HEK293T (cell line): ENCODE measurements around the gene CLCN7.

ENCODE experiments used
- CTCF ChIA-PET: fragments of 350-600 bp; formaldehyde crosslinking; extraction: SDS; loops from one replicate; lab custom pipeline; 2021; ENCODE audit warnings: antibody characterized with exemption, inconsistent platforms; lab: Yijun Ruan, JAX
- POLR2A ChIA-PET: fragments of 350-600 bp; formaldehyde crosslinking; extraction: SDS; loops from one replicate; lab custom pipeline; 2020; ENCODE audit warnings: antibody characterized with exemption, inconsistent platforms; lab: Yijun Ruan, JAX
- DNase-seq: peaks from one replicate; pipeline ENCODE4 v3.0.0; 2012; ENCODE audit warnings: mixed read lengths; ENCODE audit errors: extremely low spot score
- ARNT ChIP-seq: fragments of 450-650 bp; IDR thresholded peaks from 2 replicates; pipeline ENCODE4 v1.6.1; 2017; ENCODE audit warnings: mild to moderate bottlenecking
- BHLHE40 ChIP-seq: fragments of 450-650 bp; IDR thresholded peaks from 2 replicates; pipeline ENCODE4 v1.6.1; 2016; ENCODE audit warnings: mild to moderate bottlenecking, moderate library complexity, borderline replicate concordance
- CTBP1 ChIP-seq: fragments of 450-650 bp; IDR thresholded peaks from 2 replicates; pipeline ENCODE4 v1.6.1; 2016; ENCODE audit warnings: borderline replicate concordance
- ELF4 ChIP-seq: fragments of 450-650 bp; IDR thresholded peaks from 2 replicates; pipeline ENCODE4 v1.6.1; 2017; ENCODE audit warnings: antibody characterized with exemption
- FOXA1 ChIP-seq: fragments of 450-650 bp; IDR thresholded peaks from 2 replicates; pipeline ENCODE4 v1.6.1; 2016; ENCODE audit warnings: mild to moderate bottlenecking
- FOXK2 ChIP-seq: fragments of 450-650 bp; IDR thresholded peaks from 2 replicates; pipeline ENCODE4 v1.6.1; 2016; ENCODE audit warnings: mild to moderate bottlenecking
- FOXM1 ChIP-seq: fragments of 450-650 bp; IDR thresholded peaks from 2 replicates; pipeline ENCODE4 v1.6.1; 2017; ENCODE audit warnings: mild to moderate bottlenecking, borderline replicate concordance
- HDGF ChIP-seq: fragments of 450-650 bp; IDR thresholded peaks from 2 replicates; pipeline ENCODE4 v1.6.1; 2017; ENCODE audit warnings: antibody characterized with exemption, borderline replicate concordance
- L3MBTL2 ChIP-seq: fragments of 450-650 bp; conservative IDR thresholded peaks from 2 replicates; pipeline ENCODE4 v1.6.1; 2016; ENCODE audit warnings: mild to moderate bottlenecking
- LEF1 ChIP-seq: fragments of 450-650 bp; IDR thresholded peaks from 2 replicates; pipeline ENCODE4 v1.6.1; 2017; ENCODE audit warnings: mild to moderate bottlenecking, borderline replicate concordance
- NFRKB ChIP-seq: fragments of 450-650 bp; IDR thresholded peaks from 2 replicates; pipeline ENCODE4 v1.6.1; 2016; ENCODE audit warnings: mild to moderate bottlenecking, moderate library complexity
- PKNOX1 ChIP-seq: fragments of 450-650 bp; IDR thresholded peaks from 2 replicates; pipeline ENCODE4 v1.6.1; 2016
- SP1 ChIP-seq: fragments of 450-650 bp; IDR thresholded peaks from 2 replicates; pipeline ENCODE4 v1.6.1; 2017
- SUZ12 ChIP-seq: fragments of 450-650 bp; IDR thresholded peaks from 2 replicates; pipeline ENCODE4 v1.6.1; 2016; ENCODE audit warnings: mild to moderate bottlenecking
- TARDBP ChIP-seq: fragments of 450-650 bp; IDR thresholded peaks from 2 replicates; pipeline ENCODE4 v1.6.1; 2016
- ZNF384 ChIP-seq: fragments of 450-650 bp; IDR thresholded peaks from 2 replicates; pipeline ENCODE4 v1.6.1; 2016

The CLCN7 gene

GRCh38 chr16:1439058-1439698 lies 35.6 kb downstream of the CLCN7 start:
- ChIA-PET POLR2A (interaction anchor here (2.1 kb wide), 1 partner anchor 18 kb away, joined by 8 read pairs; the partner anchor contains the start of gene UQCC4), CTCF (no interaction called here)
- TF ChIP-seq HDGF (no peak), FOXM1 (no peak), PKNOX1 (no peak), LEF1 (no peak), SUZ12 (no peak), BHLHE40 (no peak), FOXK2 (no peak), ARNT (no peak), ZNF384 (no peak), L3MBTL2 (no peak), ELF4 (no peak), TARDBP (no peak), FOXA1 (no peak), SP1 (no peak), NFRKB (no peak), CTBP1 (no peak)
- DNase-seq: no peak

GRCh38 chr16:1438229-1439057 lies 36.4 kb downstream of the CLCN7 start:
- CTCF ChIA-PET: no interaction called here
- DNase-seq: no peak
- TF ChIP-seq ZNF384 (no peak), BHLHE40 (no peak), FOXA1 (no peak), ARNT (no peak), HDGF (no peak), FOXK2 (no peak), SP1 (no peak), FOXM1 (no peak), L3MBTL2 (no peak), SUZ12 (no peak), CTBP1 (no peak), NFRKB (no peak), ELF4 (no peak), PKNOX1 (no peak), LEF1 (no peak), TARDBP (no peak)
- POLR2A ChIA-PET: interaction anchor here (2.1 kb wide), 1 partner anchor 18 kb away, joined by 8 read pairs; the partner anchor contains the start of gene UQCC4

GRCh38 chr16:1437606-1438005 lies 37.2 kb downstream of the CLCN7 start:
- ChIA-PET POLR2A (interaction anchor here (2.1 kb wide), 1 partner anchor 17 kb away, joined by 8 read pairs; the partner anchor contains the start of gene UQCC4), CTCF (no interaction called here)
- DNase-seq: no peak
- TF ChIP-seq FOXA1 (no peak), L3MBTL2 (no peak), HDGF (no peak), SP1 (no peak), CTBP1 (no peak), ZNF384 (no peak), SUZ12 (no peak), NFRKB (no peak), ELF4 (no peak), FOXK2 (no peak), PKNOX1 (no peak), LEF1 (no peak), FOXM1 (no peak), BHLHE40 (no peak), ARNT (no peak), TARDBP (no peak)

- CTCF ChIA-PET: no interaction called here
- no peak for DNase-seq
- TF ChIP-seq SUZ12: no peak
- TF ChIP-seq NFRKB: no peak
- TF ChIP-seq ARNT: no peak
- TF ChIP-seq BHLHE40: no peak
- TF ChIP-seq ELF4: no peak
- no peak for TF ChIP-seq L3MBTL2
- TF ChIP-seq ZNF384: no peak
- no peak for TF ChIP-seq SP1
- TF ChIP-seq CTBP1: no peak
- no peak for TF ChIP-seq PKNOX1
- TF ChIP-seq FOXK2: no peak
- TF ChIP-seq FOXM1: no peak
- no peak for TF ChIP-seq LEF1
- no peak for TF ChIP-seq HDGF
- POLR2A ChIA-PET: no interaction called here
Observed at GRCh38 chr16:1436731-1437355, 38.0 kb downstream of the CLCN7 start.
